Measurements from ENCODE around the gene RIPOR2.

DNA sequence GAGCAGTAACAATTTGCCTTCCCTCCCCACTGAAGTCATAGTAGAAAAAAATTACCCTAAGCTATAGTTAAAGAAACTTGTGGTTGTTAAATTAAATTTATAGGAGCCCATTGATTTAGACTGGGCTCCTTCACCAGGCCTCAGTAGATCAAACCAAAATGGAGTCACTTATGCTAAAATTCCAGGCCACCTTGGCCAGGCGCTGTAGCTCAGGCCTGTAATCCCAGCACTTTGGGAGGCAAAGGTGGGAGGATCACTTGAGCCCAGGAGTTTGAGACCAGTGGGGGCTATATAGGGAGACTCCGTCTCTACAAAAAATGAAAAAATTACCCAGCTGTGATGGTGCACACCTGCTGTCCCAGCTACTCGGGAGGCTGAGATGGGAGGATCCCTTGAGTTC is 176.0 kb downstream of the RIPOR2 start:
- TF ChIP-seq, protein P1, sequence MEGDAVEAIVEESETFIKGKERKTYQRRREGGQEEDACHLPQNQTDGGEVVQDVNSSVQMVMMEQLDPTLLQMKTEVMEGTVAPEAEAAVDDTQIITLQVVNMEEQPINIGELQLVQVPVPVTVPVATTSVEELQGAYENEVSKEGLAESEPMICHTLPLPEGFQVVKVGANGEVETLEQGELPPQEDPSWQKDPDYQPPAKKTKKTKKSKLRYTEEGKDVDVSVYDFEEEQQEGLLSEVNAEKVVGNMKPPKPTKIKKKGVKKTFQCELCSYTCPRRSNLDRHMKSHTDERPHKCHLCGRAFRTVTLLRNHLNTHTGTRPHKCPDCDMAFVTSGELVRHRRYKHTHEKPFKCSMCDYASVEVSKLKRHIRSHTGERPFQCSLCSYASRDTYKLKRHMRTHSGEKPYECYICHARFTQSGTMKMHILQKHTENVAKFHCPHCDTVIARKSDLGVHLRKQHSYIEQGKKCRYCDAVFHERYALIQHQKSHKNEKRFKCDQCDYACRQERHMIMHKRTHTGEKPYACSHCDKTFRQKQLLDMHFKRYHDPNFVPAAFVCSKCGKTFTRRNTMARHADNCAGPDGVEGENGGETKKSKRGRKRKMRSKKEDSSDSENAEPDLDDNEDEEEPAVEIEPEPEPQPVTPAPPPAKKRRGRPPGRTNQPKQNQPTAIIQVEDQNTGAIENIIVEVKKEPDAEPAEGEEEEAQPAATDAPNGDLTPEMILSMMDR (IDR thresholded peaks at IDR 0.05): no peak
- TF ChIP-seq POLR2A (IDR thresholded peaks at IDR 0.05): no peak
